Measurements from ENCODE around the gene RHOT2. TPM values are rescaled to one million over a fixed set of nuclear protein-coding genes. Genes with fewer than 3 reads are reported as not detected.

The RHOT2 gene
- total RNA-seq, 1 donor from 2014 or later: 34.0 TPM

GRCh38 chr16:682493-683395 lies 14.8 kb downstream of the RHOT2 start:
- peaks cover 58% of the 10 kb centered on the region for H3F3A ChIP-seq (ENCODE audit: low read depth)
- Mint-ChIP-seq H3K36me3 (peaks cover 3% of the 10 kb centered on the region), H3K4me3 (peak overlapping the region; percentile 82), H3K27ac (no peak overlapping the region), H3K27me3 (ENCODE audit: insufficient read depth, low read depth) (peaks cover 9% of the 10 kb centered on the region), H3K9me3 (no peaks in the 10 kb centered on the region), H3K4me1 (peaks cover 25% of the 10 kb centered on the region)
- H3K79me2 ChIP-seq (ENCODE audit: low read depth): peaks cover 33% of the 10 kb centered on the region
- no peak overlapping the region for H2AFZ ChIP-seq (replicated peaks)
- no peaks in the 10 kb centered on the region for H3K27me3 ChIP-seq
- H3K4me3 ChIP-seq: peak overlapping the region; percentile 55
- no peak for DNase-seq (ENCODE audit: low spot score)
- no peak overlapping the region for H3K27ac ChIP-seq
- H3K4me1 ChIP-seq: peaks cover 14% of the 10 kb centered on the region
- no peak for TF ChIP-seq EZH2phosphoT487 (IDR thresholded peaks at IDR 0.05)
- TF ChIP-seq EZH2 (IDR thresholded peaks at IDR 0.05): no peak
- TF ChIP-seq CTCF (IDR thresholded peaks at IDR 0.05): no peak
- H3K9me3 ChIP-seq (ENCODE audit: low read depth): no peaks in the 10 kb centered on the region
- H3K9ac ChIP-seq: no peak overlapping the region
- H3K4me2 ChIP-seq: peak overlapping the region; percentile 87
- peaks cover 34% of the 10 kb centered on the region for H4K20me1 ChIP-seq (ENCODE audit: low read depth)
- peaks cover 2% of the 10 kb centered on the region for H3K36me3 ChIP-seq

GRCh38 chr16:683396-684070 lies 15.6 kb downstream of the RHOT2 start:
- H3K4me3 Mint-ChIP-seq: peak overlapping the region; percentile 82
- no peaks in the 10 kb centered on the region for H3K27me3 ChIP-seq
- H3K27ac Mint-ChIP-seq: no peak overlapping the region
- H3K4me2 ChIP-seq: peak overlapping the region; percentile 87
- peaks cover 34% of the 10 kb centered on the region for H4K20me1 ChIP-seq (ENCODE audit: low read depth)
- H3K9me3 ChIP-seq (ENCODE audit: low read depth): no peaks in the 10 kb centered on the region
- peaks cover 57% of the 10 kb centered on the region for H3F3A ChIP-seq (ENCODE audit: low read depth)
- H3K36me3 ChIP-seq: peaks cover 2% of the 10 kb centered on the region
- H3K27me3 Mint-ChIP-seq (ENCODE audit: insufficient read depth, low read depth): peaks cover 10% of the 10 kb centered on the region
- peak overlapping the region; percentile 55 for H3K4me3 ChIP-seq
- H3K27ac ChIP-seq: no peak overlapping the region
- no peaks in the 10 kb centered on the region for H3K9me3 Mint-ChIP-seq
- TF ChIP-seq CTCF (IDR thresholded peaks at IDR 0.05): no peak
- TF ChIP-seq EZH2phosphoT487 (IDR thresholded peaks at IDR 0.05): no peak
- TF ChIP-seq EZH2 (IDR thresholded peaks at IDR 0.05): no peak
- no peak overlapping the region for H3K9ac ChIP-seq
- H3K79me2 ChIP-seq (ENCODE audit: low read depth): peaks cover 34% of the 10 kb centered on the region
- peaks cover 3% of the 10 kb centered on the region for H3K36me3 Mint-ChIP-seq
- H2AFZ ChIP-seq (replicated peaks): no peak overlapping the region
- H3K4me1 ChIP-seq: peaks cover 14% of the 10 kb centered on the region
- peak; percentile 33 for DNase-seq (ENCODE audit: low spot score)
- H3K4me1 Mint-ChIP-seq: peaks cover 25% of the 10 kb centered on the region

- Mint-ChIP-seq H3K9me3 (no peaks in the 10 kb centered on the region), H3K36me3 (peaks cover 3% of the 10 kb centered on the region), H3K27me3 (ENCODE audit: insufficient read depth, low read depth) (peaks cover 10% of the 10 kb centered on the region), H3K27ac (no peak within 1 kb of the TSS), H3K4me3 (peak within 1 kb of the TSS; percentile 82), H3K4me1 (peaks cover 26% of the 10 kb centered on the region)
- Histone ChIP-seq H3K36me3 (peaks cover 2% of the 10 kb centered on the region), H2AFZ (replicated peaks) (no peak within 1 kb of the TSS), H3F3A (ENCODE audit: low read depth) (peaks cover 50% of the 10 kb centered on the region), H3K9me3 (ENCODE audit: low read depth) (no peaks in the 10 kb centered on the region), H3K9ac (no peak within 1 kb of the TSS), H3K4me2 (peak within 1 kb of the TSS; percentile 87), H3K4me3 (peak within 1 kb of the TSS; percentile 55), H3K79me2 (ENCODE audit: low read depth) (peaks cover 41% of the 10 kb centered on the region), H3K4me1 (peaks cover 14% of the 10 kb centered on the region), H3K27me3 (no peaks in the 10 kb centered on the region), H3K27ac (no peak within 1 kb of the TSS), H4K20me1 (ENCODE audit: low read depth) (peaks cover 34% of the 10 kb centered on the region)
- no peak for TF ChIP-seq CTCF (IDR thresholded peaks at IDR 0.05)
- no peak for TF ChIP-seq EZH2 (IDR thresholded peaks at IDR 0.05)
- TF ChIP-seq EZH2phosphoT487 (IDR thresholded peaks at IDR 0.05): no peak
- peak; percentile 97 for DNase-seq (ENCODE audit: low spot score)
These were observed 16.3 kb downstream of the RHOT2 start, which contains the start of gene JMJD8 for GRCh38 chr16:684071-684794. Gene JMJD8 (minus strand): TSS chr16:684334. CDS start chr16:684319, 15 bp downstream.

All from neural progenitor cell (in vitro differentiated cells).